ENCODE results near the gene MKLN1. TPM values are rescaled to one million over a fixed set of nuclear protein-coding genes. Genes with fewer than 3 reads are reported as not detected.
"Not testable (repeated sequence)": the region's sequence is repeated elsewhere in the genome, so short reads cannot be mapped to it uniquely, and the experiment has no call there.

Gene MKLN1
- total RNA-seq, 2 experiments from 2014 or later = 35.5 to 41.4 TPM

- CTCF ChIA-PET = no interaction called here
Observed at GRCh38 chr7:131401194-131401593, 73.5 kb downstream of the MKLN1 start.

GRCh38 chr7:131403322-131403721, 75.6 kb downstream of the MKLN1 start:
- Mint-ChIP-seq H3K36me3 (peaks cover 52% of the 10 kb centered on the region), H3K27me3 (no peaks in the 10 kb centered on the region), H3K4me1 (no peaks in the 10 kb centered on the region), H3K9me3 (ENCODE audit: low read depth) (peaks cover 4% of the 10 kb centered on the region), H3K4me3 (no peak overlapping the region), H3K27ac (no peak overlapping the region)
- DNase-seq = no peak
- no peak for ATAC-seq
- CTCF ChIA-PET = interaction anchor here (1.2 kb wide), 1 partner anchor 335 kb away, joined by 3 read pairs; no protein-coding TSS in a partner anchor

More at GRCh38 chr7:131401194-131401593, 73.5 kb downstream of the MKLN1 start:
- no peaks in the 10 kb centered on the region for H3K4me1 Mint-ChIP-seq
- ATAC-seq (no peak), DNase-seq (no peak)
- peaks cover 4% of the 10 kb centered on the region for H3K9me3 Mint-ChIP-seq (ENCODE audit: low read depth)
- H3K27ac Mint-ChIP-seq = no peak overlapping the region
- H3K27me3 Mint-ChIP-seq = no peaks in the 10 kb centered on the region
- no peak overlapping the region for H3K4me3 Mint-ChIP-seq
- peaks cover 50% of the 10 kb centered on the region for H3K36me3 Mint-ChIP-seq

GRCh38 chr7:131404226-131404911, 76.7 kb downstream of the MKLN1 start:
- no peak for DNase-seq
- CTCF ChIA-PET = no interaction called here

GRCh38 chr7:131409129-131409766, 81.6 kb downstream of the MKLN1 start:
- Mint-ChIP-seq H3K27me3 (no peaks in the 10 kb centered on the region), H3K4me3 (no peak overlapping the region), H3K27ac (no peak overlapping the region), H3K4me1 (peaks cover 4% of the 10 kb centered on the region), H3K36me3 (peaks cover 28% of the 10 kb centered on the region), H3K9me3 (ENCODE audit: low read depth) (no peaks in the 10 kb centered on the region)
- CTCF ChIA-PET = no interaction called here
- ATAC-seq (no peak), DNase-seq (no peak)

More at GRCh38 chr7:131404226-131404911, 76.7 kb downstream of the MKLN1 start:
- Mint-ChIP-seq H3K36me3 (peaks cover 47% of the 10 kb centered on the region), H3K4me3 (no peak overlapping the region), H3K4me1 (peaks cover 3% of the 10 kb centered on the region), H3K27ac (no peak overlapping the region), H3K27me3 (no peaks in the 10 kb centered on the region), H3K9me3 (ENCODE audit: low read depth) (peaks cover 4% of the 10 kb centered on the region)
- no peak for ATAC-seq

GRCh38 chr7:131412031-131412430, 84.4 kb downstream of the MKLN1 start:
- no peaks in the 10 kb centered on the region for H3K27me3 Mint-ChIP-seq
- peaks cover 27% of the 10 kb centered on the region for H3K36me3 Mint-ChIP-seq
- CTCF ChIA-PET = interaction anchor here (1.4 kb wide), 1 partner anchor 343 kb away, joined by 3 read pairs; no protein-coding TSS in a partner anchor
- H3K27ac Mint-ChIP-seq = no peak overlapping the region
- ATAC-seq (no peak), DNase-seq (no peak)
- peaks cover 4% of the 10 kb centered on the region for H3K4me1 Mint-ChIP-seq
- no peak overlapping the region for H3K4me3 Mint-ChIP-seq
- no peaks in the 10 kb centered on the region for H3K9me3 Mint-ChIP-seq (ENCODE audit: low read depth)

GRCh38 chr7:131413711-131414110, 86.0 kb downstream of the MKLN1 start:
- Mint-ChIP-seq H3K36me3 (peaks cover 28% of the 10 kb centered on the region), H3K9me3 (ENCODE audit: low read depth) (no peaks in the 10 kb centered on the region), H3K27ac (no peak overlapping the region), H3K27me3 (no peaks in the 10 kb centered on the region), H3K4me1 (peaks cover 4% of the 10 kb centered on the region), H3K4me3 (no peak overlapping the region)
- DNase-seq (no peak), ATAC-seq (no peak)
- CTCF ChIA-PET = no interaction called here

- H3K9me3 Mint-ChIP-seq (ENCODE audit: low read depth) = no peaks in the 10 kb centered on the region
- H3K27ac Mint-ChIP-seq = no peak overlapping the region
- H3K27me3 Mint-ChIP-seq = no peaks in the 10 kb centered on the region
- DNase-seq (no peak), ATAC-seq (peak; percentile 60)
- CTCF ChIA-PET = interaction anchor here (1.0 to 1.8 kb wide), 5 partner anchors 9 to 356 kb away, joined by 3 to 5 read pairs (median 3); no protein-coding TSS in a partner anchor
- H3K4me1 Mint-ChIP-seq = peaks cover 2% of the 10 kb centered on the region
- H3K4me3 Mint-ChIP-seq = no peak overlapping the region
- peaks cover 9% of the 10 kb centered on the region for H3K36me3 Mint-ChIP-seq
Observed at GRCh38 chr7:131424219-131424822, 96.6 kb downstream of the MKLN1 start.

GRCh38 chr7:131425992-131426391, 98.3 kb downstream of the MKLN1 start:
- ATAC-seq (no peak), DNase-seq (no peak)
- H3K27me3 Mint-ChIP-seq = no peaks in the 10 kb centered on the region
- H3K27ac Mint-ChIP-seq = no peak overlapping the region
- H3K4me1 Mint-ChIP-seq = peaks cover 2% of the 10 kb centered on the region
- H3K4me3 Mint-ChIP-seq = no peak overlapping the region
- H3K36me3 Mint-ChIP-seq = peaks cover 12% of the 10 kb centered on the region
- CTCF ChIA-PET = no interaction called here
- H3K9me3 Mint-ChIP-seq (ENCODE audit: low read depth) = no peaks in the 10 kb centered on the region

- peaks cover 16% of the 10 kb centered on the region for H3K36me3 Mint-ChIP-seq
- H3K4me1 Mint-ChIP-seq; DNase-seq; ATAC-seq; H3K4me3 Mint-ChIP-seq; H3K27me3 Mint-ChIP-seq; H3K9me3 Mint-ChIP-seq (ENCODE audit: low read depth); CTCF ChIA-PET; H3K27ac Mint-ChIP-seq: not testable (repeated sequence)
Observed at GRCh38 chr7:131430826-131431225, 103.2 kb downstream of the MKLN1 start.

- CTCF ChIA-PET = no interaction called here
- ATAC-seq = no peak
- H3K4me1 Mint-ChIP-seq = peaks cover 5% of the 10 kb centered on the region
- no peak overlapping the region for H3K27ac Mint-ChIP-seq
- no peaks in the 10 kb centered on the region for H3K27me3 Mint-ChIP-seq
- H3K9me3 Mint-ChIP-seq (ENCODE audit: low read depth) = no peaks in the 10 kb centered on the region
- DNase-seq = no peak
- H3K36me3 Mint-ChIP-seq = peaks cover 16% of the 10 kb centered on the region
- no peak overlapping the region for H3K4me3 Mint-ChIP-seq
Observed at GRCh38 chr7:131431289-131431688, 103.6 kb downstream of the MKLN1 start.

GRCh38 chr7:131431756-131432155, 104.1 kb downstream of the MKLN1 start:
- Mint-ChIP-seq H3K4me1 (peaks cover 5% of the 10 kb centered on the region), H3K9me3 (ENCODE audit: low read depth) (no peaks in the 10 kb centered on the region), H3K27me3 (no peaks in the 10 kb centered on the region), H3K27ac (no peak overlapping the region), H3K36me3 (peaks cover 16% of the 10 kb centered on the region), H3K4me3 (no peak overlapping the region)
- no peak for ATAC-seq
- DNase-seq = no peak
- CTCF ChIA-PET = no interaction called here

- Mint-ChIP-seq H3K4me1 (peaks cover 5% of the 10 kb centered on the region), H3K27me3 (no peaks in the 10 kb centered on the region), H3K9me3 (ENCODE audit: low read depth) (peaks cover 12% of the 10 kb centered on the region), H3K4me3 (no peak overlapping the region), H3K27ac (no peak overlapping the region), H3K36me3 (peaks cover 41% of the 10 kb centered on the region)
- DNase-seq = no peak
- CTCF ChIA-PET = no interaction called here
- no peak for ATAC-seq
Observed at GRCh38 chr7:131436384-131436783, 108.7 kb downstream of the MKLN1 start.

- no peaks in the 10 kb centered on the region for H3K27me3 Mint-ChIP-seq
- peaks cover 15% of the 10 kb centered on the region for H3K9me3 Mint-ChIP-seq (ENCODE audit: low read depth)
- CTCF ChIA-PET = interaction anchor here (0.9 kb wide), 1 partner anchor 70 kb away, joined by 3 read pairs; no protein-coding TSS in a partner anchor
- no peak overlapping the region for H3K27ac Mint-ChIP-seq
- peaks cover 5% of the 10 kb centered on the region for H3K4me1 Mint-ChIP-seq
- ATAC-seq (no peak), DNase-seq (no peak)
- no peak overlapping the region for H3K4me3 Mint-ChIP-seq
- peaks cover 41% of the 10 kb centered on the region for H3K36me3 Mint-ChIP-seq
Observed at GRCh38 chr7:131438969-131439368, 111.3 kb downstream of the MKLN1 start.

GRCh38 chr7:131443496-131443895, 115.8 kb downstream of the MKLN1 start:
- Mint-ChIP-seq H3K27me3 (no peaks in the 10 kb centered on the region), H3K9me3 (ENCODE audit: low read depth) (peaks cover 15% of the 10 kb centered on the region), H3K4me3 (no peak overlapping the region), H3K36me3 (peaks cover 34% of the 10 kb centered on the region), H3K27ac (no peak overlapping the region), H3K4me1 (no peaks in the 10 kb centered on the region)
- CTCF ChIA-PET = no interaction called here
- ATAC-seq = no peak
- DNase-seq = no peak

Data from activated CD8-positive, alpha-beta memory T cell treated with anti-CD3 and anti-CD28 coated beads, Interleukin-2, amount 10 ng/mL, durations not matched to agents 7 days and 5 days (primary cell).